WERI-Rb-1 (cell line): ENCODE data around the gene BRI3BP.

Experiments
- DNase-seq: peaks from one replicate; pipeline ENCODE4 v3.0.0-alpha.2; 2020
- H3K27ac ChIP-seq: fragments of 250-450 bp; sonication (Bioruptor Pico); 2 replicates; pipeline ENCODE4 v1.5.1; 2020; ENCODE audit warnings: mild to moderate bottlenecking, moderate library complexity
- H3K27me3 ChIP-seq: fragments of 250-450 bp; sonication (Bioruptor Pico); 2 replicates; pipeline ENCODE4 v1.5.1; 2021; ENCODE audit warnings: mild to moderate bottlenecking, low read depth, moderate library complexity; ENCODE audit not compliant: insufficient read depth, severe bottlenecking
- H3K36me3 ChIP-seq: fragments of 250-450 bp; sonication (Bioruptor Pico); 2 replicates; pipeline ENCODE4 v1.5.1; 2020; ENCODE audit warnings: mild to moderate bottlenecking, moderate library complexity
- H3K4me3 ChIP-seq: 2 replicates; pipeline ENCODE4 v1.5.1; 2011; ENCODE audit warnings: low read depth, mild to moderate bottlenecking, control low read depth, low read length
- H3K9me3 ChIP-seq: fragments of 250-450 bp; sonication (Bioruptor Pico); 2 replicates; pipeline ENCODE4 v1.5.1; 2021; ENCODE audit warnings: mild to moderate bottlenecking, moderate library complexity; ENCODE audit not compliant: severe bottlenecking
- CTCF ChIP-seq: IDR thresholded peaks from 2 replicates; pipeline ENCODE4 v1.5.1; 2011; ENCODE audit warnings: low read depth, mild to moderate bottlenecking, control low read depth, inconsistent platforms, low read length

Gene BRI3BP

GRCh38 chr12:124967016-124967739, 26.3 kb upstream of the BRI3BP start:
- no peaks in the 10 kb centered on the region for H3K27me3 ChIP-seq
- no peak for TF ChIP-seq CTCF
- no peaks in the 10 kb centered on the region for H3K9me3 ChIP-seq
- H3K27ac ChIP-seq: no peak overlapping the region
- H3K36me3 ChIP-seq: peaks cover 28% of the 10 kb centered on the region
- no peak for DNase-seq
- H3K4me3 ChIP-seq: no peak overlapping the region

- no peak for TF ChIP-seq CTCF
- Histone ChIP-seq H3K9me3 (no peaks in the 10 kb centered on the region), H3K27ac (peak overlapping the region; percentile 61), H3K4me3 (no peak overlapping the region), H3K27me3 (no peaks in the 10 kb centered on the region), H3K36me3 (peaks cover 25% of the 10 kb centered on the region)
- DNase-seq: no peak
These were observed 24.8 kb upstream of the BRI3BP start for GRCh38 chr12:124968656-124969055.

GRCh38 chr12:124970647-124971402, 22.6 kb upstream of the BRI3BP start:
- no peak for DNase-seq
- no peaks in the 10 kb centered on the region for H3K27me3 ChIP-seq
- no peak overlapping the region for H3K4me3 ChIP-seq
- H3K27ac ChIP-seq: no peak overlapping the region
- no peak for TF ChIP-seq CTCF
- H3K36me3 ChIP-seq: peaks cover 28% of the 10 kb centered on the region
- H3K9me3 ChIP-seq: no peaks in the 10 kb centered on the region

- no peak overlapping the region for H3K27ac ChIP-seq
- H3K27me3 ChIP-seq: no peaks in the 10 kb centered on the region
- H3K36me3 ChIP-seq: peaks cover 34% of the 10 kb centered on the region
- no peaks in the 10 kb centered on the region for H3K9me3 ChIP-seq
- no peak for DNase-seq
- no peak overlapping the region for H3K4me3 ChIP-seq
- TF ChIP-seq CTCF: no peak
These were observed 21.8 kb upstream of the BRI3BP start for GRCh38 chr12:124971603-124972002.

- no peaks in the 10 kb centered on the region for H3K9me3 ChIP-seq
- peaks cover 39% of the 10 kb centered on the region for H3K36me3 ChIP-seq
- H3K27ac ChIP-seq: no peak overlapping the region
- no peak for DNase-seq
- H3K27me3 ChIP-seq: no peaks in the 10 kb centered on the region
- no peak overlapping the region for H3K4me3 ChIP-seq
- no peak for TF ChIP-seq CTCF
These were observed 21.2 kb upstream of the BRI3BP start for GRCh38 chr12:124972211-124972610.
